Pancreas (tissue), 10 donors: ENCODE data around the gene SGCD. TPM values are rescaled to one million over a fixed set of nuclear protein-coding genes. Genes with fewer than 3 reads are reported as not detected.

Experiments used
- ATAC-seq, 4 donors: fragments of 200-7000 bp; cut with Tn5 transposase; one replicate each; pipeline versions ENCODE4 v1.8.0 to v1.9.1; 2020; ENCODE audit warnings: mild to moderate bottlenecking in 4 of 4, moderate library complexity in 4 of 4
- DNase-seq, 6 donors: peaks; one replicate each; pipeline ENCODE4 v3.0.0-alpha.2; 2020
- FAIRE-seq: peaks from 2 replicates; lab custom pipeline; 2012; peaks lifted over from hg19 to GRCh38; lab: Jason Lieb, UNC
- H3K27ac ChIP-seq, 4 donors: fragments of 200-600 bp; sonication (generic); 1 replicate in 3 of 4; 2 replicates in 1 of 4; pipeline versions ENCODE4 v1.5.0 to v1.8.0; 2020
- H3K27me3 ChIP-seq, 4 donors: fragments of 200-600 bp; one replicate each; pipeline ENCODE4 v1.8.0; 2021
- H3K36me3 ChIP-seq, 3 donors: fragments of 200-600 bp; sonication (generic) in 1 of 3; one replicate each; pipeline versions ENCODE4 v1.5.0 to v1.8.0; 2020 to 2021
- H3K4me1 ChIP-seq, 3 donors: fragments of 200-600 bp; one replicate each; pipeline ENCODE4 v1.8.0; 2021
- H3K4me3 ChIP-seq, 4 donors: fragments of 200-600 bp; sonication (generic) in 2 of 4; one replicate each; pipeline versions ENCODE4 v1.5.0 to v1.8.0; 2020 to 2021
- H3K9me3 ChIP-seq, 4 donors: fragments of 200-600 bp; one replicate each; pipeline ENCODE4 v1.8.0; 2021
- WGBS, 2 donors: extraction: QIAGEN DNeasy Blood & Tissue Kit; methylation state at CpG; one replicate each; pipeline ENCODE4 v1.1.7; 2013; 5-methylcytosine and 5-hydroxymethylcytosine counted together
- intact Hi-C, 3 donors: fragments of 100-400 bp; cut with DNase I; formaldehyde crosslinking; loops; one replicate each; pipeline versions ENCODE4 v1.11.1 to v1.14.2; 2022
- polyA plus RNA-seq, 2 donors: library from polyadenylated mRNA; stranded (reverse); fragments of 200-250 nt; gene quantifications; one replicate each; pipeline ENCODE4 v1.2.3, GENCODE V29; 2013
- total RNA-seq, 6 donors: library from RNA; stranded (reverse); fragmentation: NEBNext Ultra II Directional in 4 of 6; extraction: Animal tissue kit (Norgen Biotek cat#: 25700) in 4 of 6; gene quantifications; one replicate each; pipeline versions ENCODE4 v1.2.1 to v1.2.4, GENCODE V29; 2021 to 2023
- TF ChIP-seq, protein P1 (sequence below), 4 donors: fragments of 200-600 bp; sonication (generic) in 3 of 4; IDR thresholded peaks; one replicate each; pipeline versions ENCODE4 v1.5.0 to v1.8.0; 2021; ENCODE audit warnings: antibody characterized with exemption in 4 of 4
- donor health status: healthy with polysubstance abuse.
- donor health status: DM: no; HTN: no; CAD: no; lungs with moderate emphysema.
- donor health status: DM: no; HTN: no; CAD: no.
- donor health status: control.
- donor health status: control.
- donor health status: Bipolar disorder and iron deficiency.
- donor health status: DM: yes; HTN: yes; CAD: no.
- donor health status: DM: no; HTN: no; CAD: no.
- donor health status: DM: no; HTN: no; CAD: no.
- donor health status: DM: yes; HTN: yes; CAD: no.

The SGCD gene
- total and polyA plus RNA-seq, 8 donors, result 0.11 to 1.9 (median 0.35) TPM

DNA sequence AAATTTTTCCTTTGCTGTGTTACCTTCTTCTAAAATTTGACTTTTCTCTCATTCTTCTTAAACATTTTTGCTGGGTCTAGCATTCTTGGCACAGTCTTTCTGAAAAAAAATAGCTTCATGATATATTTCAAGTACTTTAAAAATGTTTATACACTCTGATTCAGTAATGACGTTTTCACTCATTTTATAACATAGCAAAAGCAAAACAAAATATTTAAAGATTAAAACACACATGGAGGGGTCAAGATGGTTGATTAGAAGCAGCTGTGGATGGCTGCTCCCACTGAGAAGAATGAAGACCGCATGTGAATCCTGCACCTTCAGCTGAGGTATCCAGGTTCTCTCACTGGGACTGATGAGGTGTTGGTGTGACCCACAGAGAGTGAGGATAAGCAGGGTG, 188.2 kb downstream of the SGCD start:
- TF ChIP-seq, protein P1, sequence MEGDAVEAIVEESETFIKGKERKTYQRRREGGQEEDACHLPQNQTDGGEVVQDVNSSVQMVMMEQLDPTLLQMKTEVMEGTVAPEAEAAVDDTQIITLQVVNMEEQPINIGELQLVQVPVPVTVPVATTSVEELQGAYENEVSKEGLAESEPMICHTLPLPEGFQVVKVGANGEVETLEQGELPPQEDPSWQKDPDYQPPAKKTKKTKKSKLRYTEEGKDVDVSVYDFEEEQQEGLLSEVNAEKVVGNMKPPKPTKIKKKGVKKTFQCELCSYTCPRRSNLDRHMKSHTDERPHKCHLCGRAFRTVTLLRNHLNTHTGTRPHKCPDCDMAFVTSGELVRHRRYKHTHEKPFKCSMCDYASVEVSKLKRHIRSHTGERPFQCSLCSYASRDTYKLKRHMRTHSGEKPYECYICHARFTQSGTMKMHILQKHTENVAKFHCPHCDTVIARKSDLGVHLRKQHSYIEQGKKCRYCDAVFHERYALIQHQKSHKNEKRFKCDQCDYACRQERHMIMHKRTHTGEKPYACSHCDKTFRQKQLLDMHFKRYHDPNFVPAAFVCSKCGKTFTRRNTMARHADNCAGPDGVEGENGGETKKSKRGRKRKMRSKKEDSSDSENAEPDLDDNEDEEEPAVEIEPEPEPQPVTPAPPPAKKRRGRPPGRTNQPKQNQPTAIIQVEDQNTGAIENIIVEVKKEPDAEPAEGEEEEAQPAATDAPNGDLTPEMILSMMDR (IDR thresholded peaks at IDR 0.05), result no peak
- DNase-seq (no peak), FAIRE-seq (no peak), ATAC-seq (no peak)
- H3K4me3 ChIP-seq, result no peak overlapping the region
- H3K4me1 ChIP-seq, result no peaks in the 10 kb centered on the region
- 39 to 61% methylated on average over 2 of the region's 2 CpGs for WGBS, 2 donors
- intact Hi-C loops, result no loop called here
- H3K36me3 ChIP-seq, result no peaks in the 10 kb centered on the region
- no peaks in the 10 kb centered on the region for H3K9me3 ChIP-seq
- H3K27ac ChIP-seq, result no peak overlapping the region
- H3K27me3 ChIP-seq, result peaks cover 0 to 4% (median 0%) of the 10 kb centered on the region in 4 donors

DNA sequence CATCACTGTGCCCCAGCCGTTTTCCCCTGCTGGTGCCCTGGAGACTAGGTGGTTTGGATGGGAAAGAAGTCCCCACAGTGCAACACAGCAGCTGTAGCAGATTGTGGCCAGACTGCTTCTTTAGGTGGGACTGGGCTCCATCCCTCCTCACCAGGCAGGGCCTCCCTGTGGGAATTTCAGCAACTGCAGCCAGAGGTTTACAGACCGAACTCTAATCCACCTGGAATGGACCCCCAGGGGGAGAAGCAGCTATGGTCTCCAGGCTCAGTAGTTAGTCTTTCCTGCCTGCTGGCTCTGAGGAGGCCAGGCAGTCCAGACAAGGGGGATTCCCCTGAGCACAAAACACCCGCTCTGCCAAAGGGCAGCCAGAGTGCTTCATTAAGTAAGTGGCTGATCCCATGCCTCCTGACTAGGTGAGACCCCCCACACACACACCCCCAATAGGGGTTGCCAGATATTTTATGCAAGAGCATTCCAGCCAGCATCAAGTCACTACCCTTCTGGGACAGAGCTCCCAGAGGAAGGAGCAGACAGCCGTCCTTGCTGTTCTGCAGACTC, 188.9 kb downstream of the SGCD start:
- Histone ChIP-seq H3K27ac (no peak overlapping the region), H3K4me3 (no peak overlapping the region), H3K27me3 (peaks cover 0 to 4% (median 0%) of the 10 kb centered on the region in 4 donors), H3K36me3 (no peaks in the 10 kb centered on the region), H3K9me3 (no peaks in the 10 kb centered on the region), H3K4me1 (no peaks in the 10 kb centered on the region)
- intact Hi-C loops, result no loop called here
- DNase-seq (no peak), ATAC-seq (no peak), FAIRE-seq (no peak)
- TF ChIP-seq, protein P1 (IDR thresholded peaks at IDR 0.05), result no peak
- WGBS, 2 donors, result 37 to 54% methylated on average over 4 of the region's 4 CpGs

DNA sequence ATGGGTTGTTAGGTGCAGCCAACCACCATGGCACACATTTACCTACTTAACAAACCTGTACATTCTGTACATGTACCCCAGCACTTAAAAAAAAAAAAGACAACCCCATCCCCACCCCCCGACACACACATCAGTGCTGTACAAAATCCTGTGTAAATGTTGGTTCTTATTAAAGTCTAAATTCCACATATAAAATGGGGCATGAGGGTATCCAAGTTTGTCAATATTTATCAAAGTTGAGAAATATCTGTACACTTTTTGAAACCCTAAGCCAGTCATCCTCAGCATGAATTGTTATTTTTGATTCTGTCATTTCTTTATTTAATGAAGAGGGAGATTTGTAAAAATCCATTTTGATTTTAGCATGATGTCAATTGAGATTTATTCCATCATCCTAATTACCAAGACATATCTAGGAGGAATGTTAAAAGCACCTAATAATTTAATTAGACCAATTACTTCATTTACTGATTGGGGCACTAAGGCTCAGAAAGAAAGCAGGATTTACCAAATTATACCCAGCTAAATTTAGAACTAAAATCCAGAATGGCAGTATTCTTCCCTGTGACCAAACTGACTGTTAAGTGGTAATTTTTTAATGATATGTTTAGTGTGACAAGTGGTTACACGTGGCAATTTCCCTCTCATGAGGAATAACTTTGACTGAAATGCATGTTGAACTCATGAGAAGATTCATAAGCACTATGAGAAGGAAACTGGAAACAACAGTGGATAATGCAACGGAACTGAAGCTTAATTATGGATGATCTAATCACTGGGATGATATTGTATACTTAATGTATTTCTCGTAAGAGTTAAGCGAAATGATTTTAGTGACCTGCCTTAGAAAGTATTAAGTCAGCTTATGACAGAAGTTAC, 195.9 kb downstream of the SGCD start:
- intact Hi-C loops, result no loop called here
- WGBS, 2 donors, result 55 to 68% methylated on average over 5 of the region's 5 CpGs

DNA sequence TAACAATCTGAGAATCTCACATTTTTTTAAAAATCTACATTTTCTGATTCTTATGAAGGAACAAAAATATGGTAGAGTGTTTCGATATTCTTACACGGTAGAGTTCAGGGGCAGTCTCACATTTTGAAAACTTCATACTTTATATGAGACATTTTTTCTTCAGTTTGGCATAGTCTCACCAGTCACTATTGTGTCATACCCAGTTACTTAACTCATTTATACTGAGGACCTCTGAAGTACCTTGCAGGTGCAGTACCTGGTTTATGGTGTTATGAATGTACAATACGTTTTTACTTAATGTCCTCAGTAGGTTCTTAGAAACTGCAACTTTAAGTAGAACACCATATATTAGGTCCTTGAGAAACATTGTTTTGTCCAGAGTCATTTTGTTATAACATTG, 196.6 kb downstream of the SGCD start:
- Histone ChIP-seq H3K27ac (no peak overlapping the region), H3K9me3 (no peaks in the 10 kb centered on the region), H3K27me3 (no peaks in the 10 kb centered on the region), H3K36me3 (no peaks in the 10 kb centered on the region), H3K4me3 (no peak overlapping the region), H3K4me1 (no peaks in the 10 kb centered on the region)
- intact Hi-C loops, result no loop called here
- ATAC-seq (no peak), DNase-seq (no peak), FAIRE-seq (no peak)
- WGBS, 2 donors, result 67 to 82% methylated on average over 3 of the region's 3 CpGs
- TF ChIP-seq, protein P1 (IDR thresholded peaks at IDR 0.05), result no peak

More for the DNA sequence above, 195.9 kb downstream of the SGCD start:
- FAIRE-seq (no peak), ATAC-seq (no peak), DNase-seq (no peak)
- TF ChIP-seq, protein P1 (IDR thresholded peaks at IDR 0.05), result no peak
- Histone ChIP-seq H3K27ac (no peak overlapping the region), H3K36me3 (no peaks in the 10 kb centered on the region), H3K4me1 (no peaks in the 10 kb centered on the region), H3K4me3 (no peak overlapping the region), H3K27me3 (no peaks in the 10 kb centered on the region), H3K9me3 (no peaks in the 10 kb centered on the region)
